ENCODE measurements around the gene POU2F1.

The POU2F1 gene

DNA sequence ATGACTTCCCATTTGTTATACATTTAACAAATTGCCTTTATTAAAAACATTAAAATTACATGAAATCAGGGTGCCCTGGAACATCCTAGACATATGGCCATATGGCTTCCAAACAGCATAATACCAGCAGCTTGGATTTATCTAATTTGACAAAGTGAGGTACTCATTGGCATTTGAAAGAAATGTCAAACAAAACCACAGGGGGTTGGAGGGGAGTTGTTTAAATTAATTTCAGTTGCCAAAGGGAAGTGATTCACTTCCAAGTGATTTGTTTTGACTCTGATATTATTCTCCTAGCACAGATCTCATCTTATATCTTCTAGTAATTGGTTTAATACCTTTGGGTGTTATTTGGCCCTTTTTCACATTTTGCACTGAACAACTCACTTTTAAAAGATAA is 24.5 kb upstream of the POU2F1 start:
- no peak for TF ChIP-seq CTCF (IDR thresholded peaks at IDR 0.05; ENCODE audit: control insufficient read depth, extremely low read depth, insufficient read depth)
- DNase-seq (ENCODE audit: low read depth): no peak
- no peak overlapping the region for H3K4me3 ChIP-seq (ENCODE audit: low read depth, low read length)

DNA sequence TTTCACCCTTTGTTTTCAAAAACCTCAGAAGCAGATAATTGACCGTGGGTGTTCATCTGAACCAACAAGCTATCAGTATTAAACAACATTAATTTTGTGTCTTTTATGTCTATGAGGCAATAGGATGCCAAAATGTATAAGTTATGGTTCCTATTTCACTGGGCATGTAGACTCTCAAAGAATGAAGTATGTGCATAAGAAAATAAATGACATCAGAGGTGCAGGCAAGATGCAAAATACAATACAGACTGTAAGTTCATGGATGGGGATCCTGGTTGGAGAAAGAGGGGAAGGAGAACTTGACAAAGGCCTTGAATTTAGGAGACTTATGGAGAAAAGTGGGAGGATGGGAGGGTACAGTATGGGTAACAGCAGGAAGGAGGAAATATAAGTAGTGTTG is 23.4 kb upstream of the POU2F1 start:
- no peak for DNase-seq (ENCODE audit: low read depth)
- TF ChIP-seq CTCF (IDR thresholded peaks at IDR 0.05; ENCODE audit: control insufficient read depth, extremely low read depth, insufficient read depth): no peak

GRCh38 chr1:167197692-167198091 is 23.0 kb upstream of the POU2F1 start:
- no peak for DNase-seq (ENCODE audit: low read depth)
- TF ChIP-seq CTCF (IDR thresholded peaks at IDR 0.05; ENCODE audit: control insufficient read depth, extremely low read depth, insufficient read depth): no peak

More for the DNA sequence above, 23.4 kb upstream of the POU2F1 start:
- no peak overlapping the region for H3K4me3 ChIP-seq (ENCODE audit: low read depth, low read length)

GRCh38 chr1:167198518-167199133 is 22.1 kb upstream of the POU2F1 start:
- H3K4me3 ChIP-seq (ENCODE audit: low read depth, low read length): no peak overlapping the region
- DNase-seq (ENCODE audit: low read depth): no peak
- no peak for TF ChIP-seq CTCF (IDR thresholded peaks at IDR 0.05; ENCODE audit: control insufficient read depth, extremely low read depth, insufficient read depth)

More at GRCh38 chr1:167197692-167198091, 23.0 kb upstream of the POU2F1 start:
- H3K4me3 ChIP-seq (ENCODE audit: low read depth, low read length): no peak overlapping the region

- no peak overlapping the region for H3K4me3 ChIP-seq (ENCODE audit: low read depth, low read length)
- no peak for TF ChIP-seq CTCF (IDR thresholded peaks at IDR 0.05; ENCODE audit: control insufficient read depth, extremely low read depth, insufficient read depth)
- DNase-seq (ENCODE audit: low read depth): no peak
Measured at GRCh38 chr1:167199656-167200055, 21.0 kb upstream of the POU2F1 start.

DNA sequence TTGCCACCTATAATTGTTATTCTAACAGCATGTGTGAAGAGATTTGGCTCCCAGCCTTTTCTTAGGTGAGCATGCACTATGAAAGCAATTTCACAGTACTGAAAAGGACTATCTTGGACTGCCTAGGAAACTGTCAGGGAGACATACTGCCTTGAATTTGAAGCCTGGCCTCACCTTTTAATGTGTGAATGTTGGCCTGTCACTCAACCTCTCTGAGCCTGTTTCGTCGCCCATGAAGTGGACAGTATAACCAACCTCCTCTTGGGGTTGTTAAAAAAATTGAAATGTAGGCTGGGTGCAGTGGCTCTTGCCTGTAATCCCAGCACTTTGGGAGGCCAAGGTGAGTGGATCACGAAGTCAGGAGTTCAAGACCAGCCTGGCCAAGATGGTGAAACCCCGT is 20.4 kb upstream of the POU2F1 start:
- H3K4me3 ChIP-seq (ENCODE audit: low read depth, low read length): no peak overlapping the region
- no peak for TF ChIP-seq CTCF (IDR thresholded peaks at IDR 0.05; ENCODE audit: control insufficient read depth, extremely low read depth, insufficient read depth)
- DNase-seq (ENCODE audit: low read depth): no peak

GRCh38 chr1:167200749-167201148 is 19.9 kb upstream of the POU2F1 start:
- H3K4me3 ChIP-seq (ENCODE audit: low read depth, low read length): no peak overlapping the region
- DNase-seq (ENCODE audit: low read depth): no peak
- no peak for TF ChIP-seq CTCF (IDR thresholded peaks at IDR 0.05; ENCODE audit: control insufficient read depth, extremely low read depth, insufficient read depth)
